NCI-H2107 treated with DMSO at 0.1 percent for 48 hours (cell line): ENCODE results near the gene CDH7.

ENCODE experiments used
- DNase-seq: peaks from one replicate; lab custom pipeline; 2025; ENCODE audit not compliant: unreplicated experiment; lab: John Stamatoyannopoulos, UW

Gene CDH7, protein sequence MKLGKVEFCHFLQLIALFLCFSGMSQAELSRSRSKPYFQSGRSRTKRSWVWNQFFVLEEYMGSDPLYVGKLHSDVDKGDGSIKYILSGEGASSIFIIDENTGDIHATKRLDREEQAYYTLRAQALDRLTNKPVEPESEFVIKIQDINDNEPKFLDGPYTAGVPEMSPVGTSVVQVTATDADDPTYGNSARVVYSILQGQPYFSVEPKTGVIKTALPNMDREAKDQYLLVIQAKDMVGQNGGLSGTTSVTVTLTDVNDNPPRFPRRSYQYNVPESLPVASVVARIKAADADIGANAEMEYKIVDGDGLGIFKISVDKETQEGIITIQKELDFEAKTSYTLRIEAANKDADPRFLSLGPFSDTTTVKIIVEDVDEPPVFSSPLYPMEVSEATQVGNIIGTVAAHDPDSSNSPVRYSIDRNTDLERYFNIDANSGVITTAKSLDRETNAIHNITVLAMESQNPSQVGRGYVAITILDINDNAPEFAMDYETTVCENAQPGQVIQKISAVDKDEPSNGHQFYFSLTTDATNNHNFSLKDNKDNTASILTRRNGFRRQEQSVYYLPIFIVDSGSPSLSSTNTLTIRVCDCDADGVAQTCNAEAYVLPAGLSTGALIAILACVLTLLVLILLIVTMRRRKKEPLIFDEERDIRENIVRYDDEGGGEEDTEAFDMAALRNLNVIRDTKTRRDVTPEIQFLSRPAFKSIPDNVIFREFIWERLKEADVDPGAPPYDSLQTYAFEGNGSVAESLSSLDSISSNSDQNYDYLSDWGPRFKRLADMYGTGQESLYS

DNA sequence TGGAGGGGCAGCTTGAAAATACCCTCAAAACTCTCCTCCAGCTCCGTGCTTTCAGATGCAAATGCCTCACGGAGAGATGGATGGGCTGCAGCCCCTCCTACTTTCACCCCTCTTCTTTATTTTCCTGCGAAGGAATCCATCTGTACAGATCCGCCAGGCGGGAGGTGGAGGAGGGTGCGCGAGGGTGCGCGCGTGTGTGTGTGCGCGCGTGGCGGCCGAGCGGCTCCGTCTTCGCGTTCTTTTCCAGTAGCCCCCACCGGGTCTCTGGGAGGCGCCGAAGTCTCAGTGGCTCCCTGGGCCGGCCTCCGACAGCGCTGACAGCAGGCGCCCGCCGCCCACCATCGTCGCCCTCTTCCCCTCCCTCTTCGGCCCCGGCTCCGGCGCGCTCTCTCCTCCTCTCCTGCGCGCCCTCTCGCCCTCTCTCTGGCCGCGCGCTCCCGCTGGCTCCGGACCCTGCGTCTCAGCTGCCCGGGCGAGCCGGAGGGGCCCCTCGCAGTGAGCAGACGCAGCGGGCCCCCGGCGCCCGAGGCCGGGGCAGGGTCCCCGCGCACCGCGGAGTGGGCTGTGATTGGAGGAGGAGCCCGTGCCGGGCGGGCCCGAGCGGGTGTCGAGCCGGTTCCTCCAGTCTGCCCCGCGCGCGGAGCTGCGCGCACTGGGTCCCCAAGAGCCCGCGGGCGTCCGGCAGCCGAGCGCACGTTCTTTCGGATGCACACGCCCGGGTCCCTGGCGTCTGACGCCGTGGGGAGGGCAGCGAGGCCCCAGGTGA is at the start of gene CDH7:
Gene CDH7, plus strand, starts transcription at position 624 of the 766 bp plus-strand sequence. CDS start 11,831 bp downstream, outside the sequence.
- DNase-seq: no peak

DNA sequence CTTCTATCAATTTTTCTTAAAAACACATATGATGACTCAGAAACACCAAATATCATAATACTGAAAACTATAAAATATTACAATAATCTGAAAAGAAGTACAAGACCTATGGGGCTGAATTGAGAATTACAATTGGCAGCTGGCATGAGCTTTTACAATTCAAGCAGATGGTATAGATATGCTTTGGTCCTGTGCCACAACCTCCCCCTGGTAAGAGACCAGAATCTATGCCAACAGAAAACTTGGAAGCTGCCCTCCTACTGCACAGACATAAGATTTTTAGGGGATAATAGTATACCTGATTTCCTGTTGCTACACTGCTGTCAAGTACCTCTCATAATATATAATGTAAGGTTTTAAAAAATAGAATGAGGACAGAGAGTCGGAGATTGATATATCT is 46.8 kb upstream of the CDH7 start:
- no peak for DNase-seq

DNA sequence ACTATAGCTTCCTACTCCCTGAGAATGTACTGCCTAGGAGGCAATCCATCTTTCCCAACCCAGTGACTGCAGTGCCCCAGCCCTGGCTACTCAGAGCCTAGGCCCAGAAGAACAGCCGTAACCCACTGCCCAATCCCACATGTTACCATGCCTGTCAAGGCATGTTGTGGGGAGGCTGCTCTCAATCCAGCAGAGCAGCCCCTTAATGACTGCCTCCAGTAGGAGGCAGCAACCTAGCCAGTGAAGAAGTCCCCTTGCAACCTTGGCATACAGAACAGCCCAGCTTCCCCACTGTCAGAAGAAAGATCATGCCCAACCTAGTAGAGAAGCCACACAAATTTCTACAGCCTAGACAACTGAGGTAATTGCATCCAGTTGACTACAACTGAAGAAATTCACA is 44.2 kb upstream of the CDH7 start:
- DNase-seq: no peak

DNA sequence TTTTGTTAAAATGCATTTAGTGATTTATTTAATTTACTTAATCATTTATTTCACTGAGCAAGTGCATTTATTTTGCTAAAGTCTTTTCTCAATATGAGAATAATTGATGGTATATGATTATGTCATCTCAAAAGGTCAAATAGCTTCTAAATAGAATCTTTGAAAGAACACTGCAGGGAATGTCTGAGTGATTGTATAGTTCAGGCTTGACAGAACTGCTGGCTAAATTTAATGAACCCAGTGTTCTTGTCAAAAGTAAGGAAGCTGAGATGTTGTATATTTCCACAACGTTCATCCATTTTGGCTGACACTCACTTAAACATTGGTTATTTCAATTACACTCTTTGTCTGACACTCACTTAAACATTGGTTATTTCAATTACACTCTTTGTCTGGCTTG is 39.3 kb upstream of the CDH7 start:
- no peak for DNase-seq

DNA sequence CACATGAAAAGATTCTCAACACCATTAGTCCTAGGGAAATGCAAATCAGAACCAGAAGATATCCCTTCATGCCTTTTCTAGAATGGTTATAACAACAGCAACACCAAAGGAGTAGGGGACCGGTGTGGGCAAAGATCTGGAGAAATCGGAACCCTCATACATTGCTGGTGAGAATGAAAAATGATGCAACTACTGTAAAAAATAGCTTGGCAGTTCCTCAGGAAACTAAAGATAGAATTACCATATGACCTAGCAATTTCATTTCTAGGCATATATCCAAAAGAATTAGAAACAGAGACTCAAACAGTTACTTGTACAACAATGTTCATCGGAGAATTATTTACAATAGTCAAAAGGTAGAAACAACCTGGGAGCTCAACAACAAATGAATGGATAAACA is 29.2 kb upstream of the CDH7 start:
- DNase-seq: no peak

DNA sequence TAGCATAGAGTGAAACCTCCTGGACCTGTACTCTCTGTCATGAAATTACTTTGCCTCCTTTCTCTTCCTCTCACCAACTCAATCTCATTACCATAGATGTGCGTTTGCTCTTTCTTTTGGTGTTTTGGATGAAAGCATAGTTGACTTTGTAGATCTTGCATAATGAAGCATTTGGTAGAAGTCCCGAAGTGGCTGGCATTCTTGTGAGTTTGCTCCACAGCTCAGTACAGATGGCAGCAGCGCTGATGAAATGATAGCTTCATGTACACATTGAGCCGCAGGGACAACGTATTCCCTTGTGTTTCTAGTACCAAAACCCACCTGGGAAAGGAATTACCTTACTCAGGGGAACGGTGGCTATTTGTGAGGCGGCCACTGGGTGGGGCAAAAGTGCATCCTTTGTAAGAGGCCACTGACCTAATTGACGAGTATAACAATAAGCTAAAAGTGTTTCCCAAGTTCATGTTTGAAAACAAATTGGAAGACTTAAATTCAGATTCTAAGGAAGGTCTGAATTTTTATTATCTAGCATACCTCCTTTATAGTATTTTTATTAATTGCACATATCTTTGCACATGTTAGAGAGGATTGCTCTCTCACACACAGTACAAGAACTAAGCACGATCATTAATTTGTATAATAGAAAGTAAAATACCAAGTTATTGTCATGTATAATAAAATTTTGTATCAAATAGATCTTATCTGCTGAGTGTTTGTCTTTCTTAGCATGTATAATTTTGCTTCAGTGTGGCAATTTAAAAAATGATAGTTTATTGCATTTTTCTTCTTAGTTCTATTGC is 25.4 kb upstream of the CDH7 start:
- DNase-seq: peak; percentile 66

DNA sequence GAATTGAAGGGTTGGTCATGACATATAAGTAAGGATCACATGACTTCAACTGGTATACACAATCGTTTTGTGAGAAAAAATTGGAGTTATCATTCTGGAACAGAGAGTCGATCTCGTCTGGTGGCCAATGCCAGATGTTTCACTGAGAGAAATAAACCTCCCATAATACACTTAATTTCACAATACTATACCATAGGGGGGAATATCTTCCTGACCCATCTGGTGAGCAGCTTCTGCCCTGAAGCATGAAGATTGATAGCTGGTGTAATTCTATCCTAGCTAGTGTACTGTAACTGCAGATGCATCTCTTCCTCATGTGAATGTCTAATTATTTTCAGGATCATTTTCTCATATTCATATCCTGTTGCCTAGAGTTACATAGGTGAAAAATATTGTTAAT is 15.7 kb upstream of the CDH7 start:
- DNase-seq: no peak

DNA sequence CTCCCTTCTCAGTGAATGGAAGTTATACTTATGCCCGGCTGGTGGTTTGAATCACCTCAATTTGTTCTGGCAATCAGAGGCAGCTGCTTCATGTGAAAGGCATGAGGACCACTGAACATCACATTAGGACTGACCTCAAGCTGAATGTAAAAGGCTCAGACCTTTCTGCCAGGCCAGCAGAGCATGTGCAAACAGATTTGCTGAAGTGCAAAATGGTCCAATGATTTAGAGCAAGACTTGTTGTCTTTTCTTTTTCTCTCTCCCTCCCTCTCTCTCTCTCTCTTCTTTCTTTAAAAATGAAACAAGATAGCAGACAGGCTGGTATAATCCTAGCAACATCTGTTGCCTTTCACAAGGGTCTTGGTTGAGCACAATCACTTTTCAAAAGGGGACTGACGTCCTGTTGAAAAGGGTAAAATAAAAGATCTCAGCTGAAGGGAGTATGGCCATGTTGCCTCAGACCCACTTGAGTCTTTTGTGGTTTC is 13.3 kb upstream of the CDH7 start:
- peak; percentile 51 for DNase-seq

DNA sequence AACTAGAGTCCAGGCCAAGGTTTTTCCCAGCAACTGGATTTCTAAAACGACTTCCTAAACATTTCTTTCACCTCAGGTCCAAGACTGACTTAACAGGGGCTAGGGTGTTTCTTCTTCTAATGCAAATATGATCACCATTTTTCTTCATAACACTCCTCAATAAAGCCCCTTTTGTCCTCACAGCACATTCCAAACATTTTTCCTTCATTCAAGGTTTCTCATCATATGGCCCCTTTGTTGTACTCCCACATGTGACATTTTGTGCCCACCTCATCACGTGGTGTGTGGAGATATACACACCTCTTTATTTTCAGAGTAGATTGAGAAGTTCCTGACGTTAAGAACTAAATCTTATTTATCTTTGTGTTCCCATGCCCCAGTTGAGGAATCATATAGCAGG is 3.9 kb upstream of the CDH7 start:
- no peak for DNase-seq

DNA sequence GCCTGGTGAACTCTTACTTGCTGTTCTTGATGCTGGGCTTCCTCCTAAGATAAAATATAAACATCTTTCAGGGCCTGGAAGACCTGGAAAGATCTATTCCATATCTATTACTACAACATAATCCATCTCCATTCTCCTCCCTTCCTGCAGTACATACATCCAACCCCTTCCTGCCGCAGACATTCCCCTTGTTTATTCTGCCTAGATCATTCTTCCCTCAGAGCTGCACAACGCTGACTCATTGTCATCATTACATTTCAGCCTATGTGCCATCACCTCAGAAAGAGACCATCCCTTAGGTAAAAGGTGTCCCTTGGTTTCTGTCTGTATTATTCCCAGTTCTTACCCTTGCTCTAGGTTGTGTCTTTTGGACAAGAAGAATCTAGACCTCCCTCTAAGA is 2.5 kb upstream of the CDH7 start:
- no peak for DNase-seq

DNA sequence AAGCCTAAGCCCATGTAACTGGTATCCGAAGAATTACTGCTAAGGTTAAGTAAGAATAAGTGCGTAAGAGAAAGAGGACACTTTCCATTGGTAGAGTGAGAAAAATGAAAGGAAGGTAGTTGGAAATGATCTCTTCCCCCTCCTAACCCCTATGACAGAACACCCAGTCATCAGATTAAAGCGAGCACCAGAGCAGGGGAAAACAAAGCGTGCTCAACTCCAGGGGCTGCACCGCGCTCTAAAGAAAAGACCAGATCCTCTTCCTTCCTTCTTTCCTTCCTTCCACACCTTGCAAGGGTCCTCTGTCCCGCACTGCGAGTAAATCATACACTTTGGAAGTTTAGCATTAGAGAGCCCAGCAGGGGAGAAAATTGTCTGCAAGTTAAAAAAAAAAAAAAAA is 971 bp upstream of the CDH7 start:
- no peak for DNase-seq

DNA sequence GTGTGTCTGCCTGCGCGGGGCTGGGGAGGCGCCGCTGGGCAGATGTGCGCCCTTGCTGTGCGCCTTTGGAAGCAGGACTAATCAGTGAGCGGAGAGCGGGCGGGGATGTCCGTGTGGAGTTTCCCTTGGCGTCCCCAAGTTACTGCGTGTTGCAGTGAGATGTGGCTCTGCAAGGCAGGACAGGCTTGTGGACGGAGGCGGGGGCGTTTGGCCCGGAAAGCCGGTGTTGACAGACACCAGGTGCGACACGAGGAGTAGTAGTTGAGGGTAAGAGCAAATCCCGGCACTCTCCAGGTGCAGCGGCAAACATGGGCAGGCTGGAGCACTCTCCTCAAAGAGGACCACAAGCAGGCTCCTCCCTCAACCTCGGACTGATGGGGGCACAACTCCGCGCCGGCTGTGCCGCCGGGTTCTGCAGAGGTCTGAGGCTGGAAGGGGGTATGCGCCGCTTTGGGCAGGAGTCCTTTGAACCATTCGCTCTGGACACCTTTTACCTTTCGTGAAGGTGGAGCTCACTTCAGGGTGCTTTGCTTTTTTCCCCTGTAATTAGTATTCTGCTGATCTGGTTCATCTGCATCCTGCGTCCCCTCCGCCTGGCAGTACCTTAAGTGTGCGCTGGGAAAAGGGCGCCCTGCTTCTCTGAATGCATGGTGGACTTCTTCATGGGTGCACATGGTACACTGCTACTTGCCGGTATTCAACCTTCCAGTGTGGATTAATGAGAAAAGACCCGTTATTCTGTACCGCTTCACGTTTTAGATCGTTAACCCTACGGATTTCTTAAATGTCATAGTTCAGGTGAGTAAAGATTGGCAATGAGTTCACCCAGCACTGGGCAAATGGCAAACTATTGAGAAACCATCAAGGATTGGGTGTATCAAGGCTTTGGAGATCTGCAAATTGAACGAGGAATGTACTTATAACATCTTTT is 608 bp downstream of the CDH7 start:
- no peak for DNase-seq

DNA sequence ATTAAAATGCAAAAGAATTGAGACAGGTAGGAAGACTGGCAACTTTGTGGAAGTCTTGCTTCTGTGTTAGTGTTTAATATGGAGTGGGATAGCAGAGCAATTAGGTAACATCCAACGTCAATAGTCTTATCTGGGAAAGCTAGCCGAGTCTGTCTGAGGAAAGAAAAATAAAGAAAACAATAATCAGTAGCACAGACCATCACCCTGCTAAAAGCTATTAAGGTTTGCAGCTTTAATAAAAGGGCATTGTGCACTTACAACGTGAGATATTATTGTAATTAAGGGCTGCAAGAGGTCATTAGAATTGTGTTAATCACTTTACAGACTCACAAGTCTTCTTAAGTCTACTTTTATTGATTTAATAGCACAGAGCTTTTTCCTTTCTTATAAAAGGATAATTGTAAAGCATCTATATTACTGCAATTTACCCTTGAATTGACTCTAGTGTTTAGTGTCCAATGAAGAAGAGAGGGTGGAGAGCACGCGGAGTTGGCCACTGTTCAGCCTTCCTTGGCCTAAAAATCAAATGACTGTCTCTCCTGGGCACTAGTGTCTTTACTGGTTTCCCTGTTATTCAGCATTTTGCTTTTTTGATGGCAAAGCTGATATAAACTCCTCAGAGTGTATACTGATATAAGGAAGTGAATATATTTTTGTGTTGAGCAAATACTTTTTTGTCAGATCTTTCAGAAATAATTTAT is 2.0 kb downstream of the CDH7 start:
- DNase-seq: no peak

DNA sequence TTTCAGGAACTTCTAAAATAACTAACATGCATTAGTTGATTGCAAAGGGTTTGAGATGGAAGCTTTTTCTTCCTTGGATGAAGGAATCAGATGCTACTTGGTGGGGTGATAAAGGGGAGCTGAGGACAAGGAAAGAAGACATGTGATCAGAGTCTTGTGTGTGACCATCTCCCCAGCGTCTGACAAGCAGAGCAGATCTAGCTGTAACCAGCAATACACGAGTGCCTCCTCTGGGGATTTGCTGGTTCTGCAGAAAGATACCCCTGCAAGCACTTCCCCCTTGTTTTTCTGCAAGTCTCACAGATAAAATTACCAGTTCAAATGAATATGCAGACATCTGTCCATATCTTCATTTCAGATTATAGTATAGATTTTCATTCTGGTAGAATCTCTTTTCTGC is 2.7 kb downstream of the CDH7 start:
- peak; percentile 68 for DNase-seq

DNA sequence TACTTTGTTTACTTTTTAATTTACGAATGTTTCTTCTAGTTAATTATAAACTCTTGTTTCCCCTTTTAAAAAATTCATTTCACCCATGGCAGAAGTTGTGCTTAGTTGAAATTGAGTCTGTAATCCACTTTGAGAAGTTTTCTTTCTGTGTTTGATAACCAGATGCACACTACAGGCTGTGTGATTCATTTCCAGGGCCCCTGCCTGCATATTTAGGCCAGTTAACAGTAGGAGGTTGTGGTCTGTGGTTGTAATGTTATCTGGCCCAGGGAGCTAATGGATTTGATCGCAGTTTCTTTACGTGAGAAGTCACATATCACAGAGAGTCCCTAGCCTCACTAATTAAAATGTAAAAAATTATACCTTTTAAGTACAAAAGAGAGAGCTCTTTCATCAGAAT is 3.3 kb downstream of the CDH7 start:
- peak; percentile 95 for DNase-seq

DNA sequence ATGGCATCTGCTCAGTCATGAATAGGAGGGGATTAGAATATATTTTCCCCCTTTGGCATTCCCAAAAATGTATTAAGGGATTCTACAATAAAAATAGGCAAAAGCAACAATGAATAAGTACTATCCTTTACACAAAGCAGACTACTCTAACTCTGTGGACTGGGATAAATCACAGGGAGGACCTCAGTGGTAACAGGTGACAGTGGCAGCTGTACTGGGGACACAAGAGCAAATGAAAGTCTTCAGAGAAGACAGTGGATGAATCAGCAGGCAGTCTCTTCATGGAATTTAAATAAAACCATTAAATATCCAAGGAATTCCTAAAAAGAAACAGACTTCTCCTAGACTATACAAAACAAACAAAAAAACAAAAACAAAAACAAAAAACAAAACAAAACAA is 4.8 kb downstream of the CDH7 start:
- DNase-seq: no peak

DNA sequence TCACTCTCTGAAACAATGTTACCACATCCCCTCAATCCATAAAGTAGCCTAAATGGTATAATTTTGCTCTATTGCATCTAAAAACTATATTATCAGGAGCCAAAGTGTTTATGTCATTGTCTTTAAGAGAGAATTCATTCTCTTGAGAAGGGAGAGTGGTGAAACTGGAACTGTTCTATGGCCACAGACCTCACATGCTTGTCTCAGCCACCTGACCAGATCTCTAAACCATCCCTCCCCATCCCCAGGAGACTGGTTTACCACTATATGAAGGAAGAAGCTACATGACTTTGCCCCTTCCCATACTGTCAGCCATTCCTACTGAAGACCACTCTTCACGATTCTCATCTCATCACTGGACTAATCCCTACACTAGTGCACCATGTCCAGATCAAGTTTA is 9.6 kb downstream of the CDH7 start:
- DNase-seq: no peak

DNA sequence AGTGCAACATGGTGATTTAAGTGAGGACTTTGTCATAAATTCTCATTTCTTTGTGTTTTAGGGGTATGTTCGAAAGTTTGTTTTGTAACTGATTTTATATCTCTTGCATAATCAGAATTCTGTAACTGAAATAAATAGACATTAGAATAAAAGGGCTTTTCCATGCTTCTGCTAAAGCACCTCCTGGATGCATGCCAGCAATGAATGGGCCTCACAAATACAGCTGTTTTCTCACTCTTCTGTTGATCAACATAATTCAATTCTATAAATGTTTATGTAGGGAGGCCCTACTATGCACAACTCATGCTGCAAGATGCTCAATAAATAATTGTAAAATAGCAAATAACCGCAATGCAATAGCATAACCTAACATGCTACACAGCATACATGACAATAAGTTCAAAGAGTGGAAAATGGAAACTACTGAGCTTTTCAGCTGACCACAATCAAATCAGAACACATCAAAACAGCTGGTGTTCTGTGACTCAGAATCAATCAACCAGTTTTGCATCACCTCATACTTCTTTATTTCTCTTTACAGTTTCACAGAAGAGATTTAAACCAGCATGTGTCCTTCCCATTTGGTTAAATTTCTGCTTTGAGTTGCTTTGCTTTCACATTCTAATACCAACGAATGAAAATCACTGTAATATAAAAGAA is 11.0 kb downstream of the CDH7 start:
- DNase-seq: no peak

DNA sequence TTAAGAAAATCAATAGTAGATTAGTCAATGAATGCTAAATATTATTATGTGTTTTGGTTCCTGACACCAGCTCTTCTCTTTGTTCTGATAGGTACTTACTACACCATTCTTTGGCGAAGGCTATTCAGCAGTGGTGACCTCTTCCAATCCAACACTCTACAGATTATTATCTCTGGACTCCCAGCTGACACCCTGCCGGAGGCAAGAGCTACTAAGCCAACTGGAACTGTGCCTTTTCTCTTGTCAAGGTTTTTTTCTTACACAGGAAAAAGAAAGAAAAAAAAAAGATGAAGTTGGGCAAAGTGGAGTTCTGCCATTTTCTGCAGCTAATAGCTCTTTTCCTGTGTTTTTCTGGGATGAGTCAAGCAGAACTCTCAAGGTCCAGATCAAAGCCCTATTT is 11.7 kb downstream of the CDH7 start:
- no peak for DNase-seq
